HG03439 (cell line): ENCODE data around the gene MBNL1.
"Not testable (repeated sequence)": the region's sequence is repeated elsewhere in the genome, so short reads cannot be mapped to it uniquely, and the experiment has no call there.

Source experiments
- ATAC-seq: cut with Tn5 transposase; IDR thresholded peaks from one replicate; pipeline ENCODE4 v1.9.1; 2021; ENCODE audit warnings: mild to moderate bottlenecking, moderate library complexity; ENCODE audit not compliant: unreplicated experiment

MBNL1 gene

DNA sequence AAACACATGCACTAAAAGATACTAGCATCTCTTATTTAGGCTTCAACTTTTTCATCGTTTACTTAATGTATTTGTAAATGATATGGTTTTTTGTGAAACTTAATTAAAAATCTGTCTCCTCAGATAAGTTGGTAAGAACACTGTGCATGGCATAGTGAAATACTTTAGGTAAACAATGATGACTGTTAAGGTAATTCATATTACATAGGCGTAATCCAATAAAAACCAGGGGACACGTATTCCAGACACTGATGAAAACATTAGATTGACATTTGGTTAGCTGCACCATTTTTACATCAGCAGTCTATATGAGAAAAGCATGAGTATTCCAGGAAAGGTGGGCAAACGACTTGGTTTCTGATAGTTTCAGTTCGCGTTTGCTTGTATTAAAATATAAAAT lies 170.0 kb downstream of the MBNL1 start:
- no peak for ATAC-seq

- not testable (repeated sequence) for ATAC-seq
Measured at GRCh38 chr3:152440243-152440642, 171.5 kb downstream of the MBNL1 start.

- ATAC-seq: no peak
Measured at GRCh38 chr3:152443212-152444023, 174.7 kb downstream of the MBNL1 start.

DNA sequence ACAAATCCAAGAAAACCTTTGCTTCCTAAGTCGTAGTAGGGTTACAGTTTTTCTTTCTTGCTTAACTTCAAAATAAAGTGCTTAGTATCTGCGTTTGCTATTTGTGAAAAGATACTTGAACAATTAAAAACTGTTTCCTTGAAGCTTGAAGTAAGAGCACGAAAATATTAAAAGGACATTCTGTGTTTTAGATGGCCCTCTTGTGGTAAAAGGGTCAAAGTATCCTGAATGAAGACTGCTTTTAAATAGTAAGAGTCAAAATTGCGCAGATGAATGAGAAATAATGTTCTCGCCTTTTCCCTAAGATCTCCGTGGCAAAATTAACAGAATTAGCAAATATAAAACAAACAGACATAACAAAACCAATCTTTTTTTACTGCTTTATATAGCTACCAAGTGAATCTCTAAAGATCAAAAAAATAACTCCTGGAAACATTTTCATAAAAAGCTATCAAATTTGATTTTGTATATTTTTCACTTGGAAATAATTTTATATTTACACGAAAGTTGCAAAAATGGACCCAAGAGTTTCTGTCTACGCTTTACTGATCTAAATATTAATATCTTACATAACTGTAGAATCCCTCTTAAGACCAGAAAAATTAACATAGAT lies 175.4 kb downstream of the MBNL1 start:
- no peak for ATAC-seq

GRCh38 chr3:152445212-152445611 lies 176.5 kb downstream of the MBNL1 start:
- no peak for ATAC-seq

DNA sequence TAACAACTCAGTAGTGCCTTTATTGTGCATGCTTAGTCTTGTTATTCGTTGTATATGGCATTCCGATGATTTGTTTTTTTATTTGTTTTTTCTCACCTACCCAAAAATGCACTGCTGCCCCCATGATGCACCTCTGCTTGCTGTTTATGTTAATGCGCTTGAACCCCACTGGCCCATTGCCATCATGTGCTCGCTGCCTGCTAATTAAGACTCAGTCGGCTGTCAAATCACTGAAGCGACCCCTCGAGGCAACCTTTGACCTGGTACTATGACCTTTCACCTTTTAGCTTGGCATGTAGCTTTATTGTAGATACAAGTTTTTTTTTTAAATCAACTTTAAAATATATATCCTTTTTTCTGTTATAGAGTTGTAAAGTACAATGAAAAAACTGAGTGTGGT lies 177.8 kb downstream of the MBNL1 start:
- no peak for ATAC-seq

DNA sequence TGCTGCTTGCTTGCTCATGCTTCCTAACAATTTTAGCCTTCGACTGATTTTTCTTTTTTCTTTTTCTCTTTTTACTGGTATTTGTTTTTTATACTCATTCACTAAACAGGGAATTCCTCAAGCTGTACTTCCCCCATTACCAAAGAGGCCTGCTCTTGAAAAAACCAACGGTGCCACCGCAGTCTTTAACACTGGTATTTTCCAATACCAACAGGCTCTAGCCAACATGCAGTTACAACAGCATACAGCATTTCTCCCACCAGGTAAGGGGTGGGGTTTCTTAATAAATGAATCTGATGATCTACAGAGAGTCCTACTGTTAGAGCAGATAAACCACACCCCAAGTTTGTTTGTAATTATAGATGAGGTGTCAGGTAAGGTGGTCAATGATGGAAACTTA lies 178.8 kb downstream of the MBNL1 start:
- ATAC-seq: no peak

DNA sequence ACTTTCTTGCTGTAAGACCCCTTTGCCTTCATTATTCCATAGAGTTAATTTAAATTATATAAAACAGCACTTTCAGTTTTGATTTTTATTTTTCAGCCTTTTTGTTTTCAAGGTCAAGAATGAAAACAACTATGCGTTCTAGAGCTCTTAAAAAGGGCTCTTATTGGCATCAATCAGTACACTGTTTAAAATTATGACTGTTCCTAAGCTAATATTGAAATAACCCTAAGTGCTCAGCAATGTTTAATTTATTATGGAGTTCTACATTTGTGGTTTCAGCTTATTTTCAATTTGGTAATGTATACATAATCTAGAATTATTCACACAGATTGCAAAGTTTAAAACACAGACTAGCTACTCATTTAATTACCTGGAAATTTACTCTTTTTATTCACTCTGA lies 179.4 kb downstream of the MBNL1 start:
- ATAC-seq: no peak

- ATAC-seq: no peak
Measured at GRCh38 chr3:152452318-152452717, 183.6 kb downstream of the MBNL1 start.

DNA sequence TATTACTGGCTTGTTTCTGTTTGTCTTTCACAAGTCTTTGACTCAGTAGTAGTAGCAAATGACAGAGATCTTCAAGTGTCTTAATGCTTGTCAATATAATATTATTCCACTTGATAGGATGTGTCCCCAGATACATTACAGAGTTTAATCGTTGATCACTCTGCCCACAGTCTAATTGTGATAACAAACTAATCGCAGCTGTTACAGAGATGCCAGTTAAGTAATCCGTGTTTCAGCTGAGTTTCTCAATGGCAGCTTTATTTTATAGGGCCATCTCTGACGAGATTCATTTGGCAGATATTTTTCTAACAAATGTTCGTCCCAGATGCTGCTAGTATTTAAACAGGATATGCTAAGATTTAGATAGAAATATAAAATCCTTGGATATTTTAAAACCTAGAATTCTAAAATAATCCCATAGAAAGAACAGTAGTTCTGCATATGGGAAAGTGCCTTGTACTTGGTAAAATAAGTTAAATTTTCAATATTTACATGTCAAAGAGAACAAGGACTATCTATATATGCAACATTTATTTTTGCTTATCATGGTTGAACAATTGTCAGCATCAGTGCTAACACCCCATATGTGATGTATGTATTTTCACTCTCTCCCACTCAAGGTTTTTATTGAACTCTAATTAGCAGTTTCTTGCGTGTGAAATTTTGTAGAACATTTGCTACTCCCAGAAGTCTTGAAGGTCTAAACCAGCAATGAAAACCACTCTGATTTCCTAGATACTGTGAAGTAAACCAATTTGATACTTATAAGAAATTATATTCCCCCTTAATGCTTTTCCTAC lies 185.5 kb downstream of the MBNL1 start:
- ATAC-seq: no peak

DNA sequence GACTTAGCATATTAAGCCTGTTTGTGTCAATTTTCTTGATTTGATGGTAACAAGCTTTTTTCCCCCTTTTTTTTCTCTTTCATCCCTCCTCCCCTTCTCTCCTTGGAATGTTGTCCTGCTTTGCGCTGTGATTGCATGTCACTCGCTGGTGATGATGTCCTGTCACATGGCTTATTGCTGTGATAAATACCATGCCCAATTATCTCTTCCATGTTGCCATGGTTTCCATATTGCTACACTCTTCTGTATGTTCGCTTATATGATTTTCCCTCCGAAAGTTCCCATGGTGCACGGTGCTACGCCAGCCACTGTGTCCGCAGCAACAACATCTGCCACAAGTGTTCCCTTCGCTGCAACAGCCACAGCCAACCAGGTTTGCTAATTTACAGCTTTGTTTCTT lies 187.3 kb downstream of the MBNL1 start:
- no peak for ATAC-seq

DNA sequence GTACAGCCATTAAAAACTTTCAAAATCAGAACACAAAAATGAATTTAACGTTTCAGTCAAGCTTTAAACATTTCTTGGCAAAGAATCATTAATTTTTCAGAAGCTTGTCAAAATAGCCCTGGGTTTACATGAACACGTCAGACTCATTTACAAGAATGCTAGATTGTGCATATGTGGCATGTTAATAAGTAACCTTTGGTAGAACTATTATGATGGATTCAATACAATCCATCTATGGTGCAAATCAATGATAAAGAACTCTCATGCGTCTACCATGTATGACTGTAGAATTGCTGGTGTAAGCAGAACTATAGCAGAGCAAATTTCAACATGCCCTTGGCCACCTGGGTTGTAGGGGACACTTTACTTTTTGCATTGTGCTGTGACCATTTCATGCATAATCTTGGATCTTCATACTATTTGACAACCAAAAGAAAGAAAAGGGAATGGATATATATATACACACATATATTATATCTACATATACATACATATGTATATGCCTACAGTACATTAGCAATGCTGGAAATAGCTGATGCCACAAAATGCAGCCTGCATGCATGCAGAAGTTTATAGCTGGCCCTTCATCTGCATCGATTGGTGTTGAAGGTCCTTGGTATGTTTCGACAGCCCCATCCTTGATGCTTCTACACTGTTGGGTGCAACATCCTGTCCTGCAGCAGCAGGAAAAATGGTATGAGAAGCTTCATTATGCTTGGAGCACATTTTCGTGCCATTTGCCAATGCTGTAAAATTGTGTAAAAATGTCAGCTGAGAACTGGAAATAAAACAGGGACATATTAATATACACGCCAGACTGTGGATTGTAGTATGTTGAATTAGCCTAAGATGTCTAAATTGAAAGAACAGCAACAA lies 189.0 kb downstream of the MBNL1 start:
- no peak for ATAC-seq

DNA sequence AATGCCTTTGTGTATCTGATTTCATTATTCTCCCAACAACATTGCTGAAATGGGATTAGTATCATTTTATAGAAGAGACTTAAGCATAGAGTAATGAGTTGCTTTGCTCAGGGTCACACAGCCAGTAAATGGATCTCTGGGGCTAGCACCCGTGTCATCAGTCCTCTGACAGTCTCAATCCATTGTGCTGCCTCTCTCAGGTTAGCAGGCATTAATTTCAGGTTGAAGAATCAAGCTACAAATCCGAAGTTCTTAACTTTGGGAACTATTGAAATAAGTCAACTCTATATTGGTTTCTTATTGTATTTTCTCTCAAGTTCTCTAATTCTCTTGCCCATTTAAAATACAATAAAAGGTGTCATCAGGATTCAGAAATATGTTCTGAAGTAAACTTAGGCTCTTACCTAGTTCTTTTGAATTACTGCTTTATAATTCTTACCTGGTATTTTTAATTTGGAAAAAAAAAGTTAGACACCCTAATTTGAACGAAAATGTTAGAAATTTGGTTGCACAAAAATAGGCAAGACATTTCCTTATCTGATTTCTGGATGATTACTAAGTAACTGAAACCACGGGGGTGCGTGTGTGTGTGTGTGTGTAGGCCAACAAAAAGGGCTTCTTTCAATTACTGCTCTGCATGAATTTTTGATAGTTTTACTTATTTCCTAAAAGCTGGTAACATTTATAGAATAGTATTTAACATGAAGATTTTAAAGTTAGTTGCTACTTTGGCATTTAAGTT lies 189.8 kb downstream of the MBNL1 start:
- no peak for ATAC-seq

DNA sequence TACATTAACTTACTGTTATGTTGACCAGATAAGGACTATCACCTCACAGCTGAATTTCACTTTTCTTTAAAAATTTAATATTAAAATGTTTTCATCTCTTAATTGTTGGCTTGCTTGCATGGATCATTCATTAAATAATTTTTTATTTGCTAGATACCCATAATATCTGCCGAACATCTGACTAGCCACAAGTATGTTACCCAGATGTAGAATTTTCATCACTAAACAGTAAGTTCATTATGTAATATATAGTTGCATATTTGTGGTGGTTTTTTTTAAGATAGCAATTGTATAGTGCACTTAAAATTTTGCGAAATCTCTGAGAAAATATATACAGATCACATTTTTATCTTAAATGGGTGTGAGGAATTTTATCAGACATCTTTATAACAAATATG lies 190.4 kb downstream of the MBNL1 start:
- no peak for ATAC-seq

DNA sequence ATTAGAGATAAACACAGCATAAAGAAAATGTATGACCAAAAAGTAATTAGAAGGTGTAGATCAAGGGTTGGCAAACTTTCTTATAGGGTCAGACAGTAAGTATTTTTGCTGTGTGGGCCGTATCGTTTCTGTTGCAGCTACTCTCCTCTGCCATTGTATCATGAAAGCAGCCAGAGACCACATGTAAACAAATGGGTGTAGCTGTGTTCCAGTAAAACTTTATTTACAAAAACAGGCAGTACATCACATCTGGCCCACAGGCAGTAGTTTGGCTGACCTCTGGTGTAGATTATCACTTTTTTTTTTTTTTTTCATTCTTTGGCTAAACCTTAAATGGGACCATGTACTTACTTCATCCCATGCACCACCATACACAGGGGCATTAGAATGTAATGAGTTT lies 190.8 kb downstream of the MBNL1 start:
- ATAC-seq: no peak

- ATAC-seq: no peak
Measured at GRCh38 chr3:152460936-152461335, 192.2 kb downstream of the MBNL1 start.

DNA sequence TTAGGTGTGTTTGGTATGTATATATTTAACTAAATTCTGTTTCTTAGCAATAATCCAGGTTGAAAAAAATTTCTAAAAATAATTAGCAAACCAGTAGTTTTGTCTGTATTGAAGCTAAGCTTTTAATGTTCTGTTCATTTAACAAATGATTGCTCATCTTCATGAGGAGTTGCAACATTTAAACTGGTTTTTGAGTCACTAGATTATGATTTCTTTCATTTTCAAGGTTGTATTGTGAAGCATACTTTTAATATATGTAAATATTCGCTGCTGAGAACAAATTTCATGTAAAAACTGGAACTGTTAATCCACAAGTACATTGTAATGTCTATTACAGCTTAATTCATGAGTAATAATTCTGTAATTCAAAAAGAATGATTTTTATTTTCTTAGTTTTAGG lies 192.7 kb downstream of the MBNL1 start:
- ATAC-seq: no peak

DNA sequence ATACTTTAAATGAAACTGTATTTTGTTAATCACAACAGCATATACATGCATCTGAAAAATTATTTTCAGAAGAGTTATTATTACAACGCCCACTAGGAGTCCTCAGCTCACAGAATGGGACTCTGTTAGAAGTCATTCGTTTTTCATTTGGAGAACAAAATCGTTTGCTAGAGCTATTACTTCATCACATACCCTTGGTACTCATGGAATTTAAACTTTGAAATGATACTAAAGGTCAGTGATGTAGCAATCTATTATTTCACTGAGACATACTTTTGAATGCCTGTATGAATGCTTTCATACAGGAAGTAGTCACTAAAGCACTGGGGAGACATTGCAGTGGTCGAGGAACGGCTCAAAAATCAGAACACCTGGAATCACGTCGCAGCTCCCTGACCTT lies 198.1 kb downstream of the MBNL1 start:
- no peak for ATAC-seq

- no peak for ATAC-seq
Measured at GRCh38 chr3:152469248-152470025, 200.7 kb downstream of the MBNL1 start.
